ENCODE results near the gene RORC.
"Not testable (repeated sequence)": the region's sequence is repeated elsewhere in the genome, so short reads cannot be mapped to it uniquely, and the experiment has no call there.

The RORC gene

GRCh38 chr1:151831605-151832004 is at the start of gene RORC:
TSS of gene RORC (minus strand) at chr1:151831802. CDS start at chr1:151831764, 38 bp downstream.
- no peak for DNase-seq

- DNase-seq, result no peak
These were observed 44.0 kb upstream of the RORC start for GRCh38 chr1:151875419-151876097.

GRCh38 chr1:151872776-151873175 is 41.2 kb upstream of the RORC start:
- not testable (repeated sequence) for DNase-seq

- DNase-seq, result no peak
These were observed 39.9 kb upstream of the RORC start for GRCh38 chr1:151871284-151872030.

GRCh38 chr1:151868486-151868885 is 36.9 kb upstream of the RORC start:
- DNase-seq, result no peak

GRCh38 chr1:151867765-151868411 is 36.3 kb upstream of the RORC start:
- DNase-seq, result no peak

GRCh38 chr1:151867321-151867720 is 35.7 kb upstream of the RORC start:
- DNase-seq, result no peak

GRCh38 chr1:151864411-151864810 is 32.8 kb upstream of the RORC start:
- no peak for DNase-seq

GRCh38 chr1:151862604-151863003 is 31.0 kb upstream of the RORC start:
- no peak for DNase-seq

GRCh38 chr1:151860504-151861187 is 29.0 kb upstream of the RORC start:
- DNase-seq, result no peak

- no peak for DNase-seq
These were observed 28.3 kb upstream of the RORC start for GRCh38 chr1:151859891-151860293.

- no peak for DNase-seq
These were observed 27.5 kb upstream of the RORC start for GRCh38 chr1:151858886-151859665.

GRCh38 chr1:151858030-151858746 is 26.6 kb upstream of the RORC start:
- no peak for DNase-seq

- DNase-seq, result no peak
These were observed 24.3 kb upstream of the RORC start for GRCh38 chr1:151855933-151856332.

GRCh38 chr1:151855516-151855915 is 23.9 kb upstream of the RORC start:
- DNase-seq, result not testable (repeated sequence)

- DNase-seq, result no peak
These were observed 23.1 kb upstream of the RORC start for GRCh38 chr1:151854658-151855057.

- DNase-seq, result peak in 2 of 56 donors; percentile 2 to 12
These were observed 21.9 kb upstream of the RORC start, which contains the start of gene THEM5 for GRCh38 chr1:151853411-151853943. TSS of gene THEM5 (minus strand) at chr1:151853712. CDS start at chr1:151853565, 147 bp downstream.

- no peak for DNase-seq
These were observed 21.1 kb upstream of the RORC start for GRCh38 chr1:151852733-151853132.

- no peak for DNase-seq
These were observed 20.3 kb upstream of the RORC start for GRCh38 chr1:151851886-151852285.

GRCh38 chr1:151849871-151850270 is 18.3 kb upstream of the RORC start:
- DNase-seq, result no peak

All from amygdala (tissue), 56 donors.